A549 treated with Hydrocortisone at 1 μM for 4 hours (cell line): ENCODE results near the gene EFCAB5. TPM values are rescaled to one million over a fixed set of nuclear protein-coding genes. Genes with fewer than 3 reads are reported as not detected.

Experiments used
- total RNA-seq: library from RNA; stranded (reverse); fragments of 200-300 nt; extraction: Qiagen RNA extraction; gene quantifications from 5 replicates; pipeline ENCODE4 v1.2.3, GENCODE V29; 2022

EFCAB5 gene
- total RNA-seq = 0.16 to 0.43 TPM (median 0.31 TPM) in 5 replicates

GRCh38 chr17:29941334-29941733 lies at the start of gene EFCAB5:
Gene EFCAB5, plus strand, starts transcription at chr17:29941634. Its CDS starts 163 bp downstream, at chr17:29941797.

GRCh38 chr17:29929533-29930408 lies 11.7 kb upstream of the EFCAB5 start, which contains the start of gene SSH2:
Gene SSH2, minus strand, starts transcription at chr17:29930228. Its CDS starts 228 bp downstream, at chr17:29930000.

GRCh38 chr17:30116661-30117551 lies 175.5 kb downstream of the EFCAB5 start, which contains the start of gene NSRP1:
Gene NSRP1, plus strand, starts transcription at chr17:30116816. Its CDS starts 28 bp downstream, at chr17:30116844.

Other genes starting within 250 kb of the EFCAB5 start
- 23.6 to 32.0 TPM (median 29.2 TPM) in 5 replicates for gene SSH2, start 11.4 kb upstream of the EFCAB5 start, total RNA-seq
- 26.3 to 39.3 TPM (median 28.1 TPM) in 5 replicates for gene NSRP1, start 175.2 kb downstream of the EFCAB5 start, total RNA-seq